ENCODE data around the gene DCTPP1.

- TF ChIP-seq, protein P1, sequence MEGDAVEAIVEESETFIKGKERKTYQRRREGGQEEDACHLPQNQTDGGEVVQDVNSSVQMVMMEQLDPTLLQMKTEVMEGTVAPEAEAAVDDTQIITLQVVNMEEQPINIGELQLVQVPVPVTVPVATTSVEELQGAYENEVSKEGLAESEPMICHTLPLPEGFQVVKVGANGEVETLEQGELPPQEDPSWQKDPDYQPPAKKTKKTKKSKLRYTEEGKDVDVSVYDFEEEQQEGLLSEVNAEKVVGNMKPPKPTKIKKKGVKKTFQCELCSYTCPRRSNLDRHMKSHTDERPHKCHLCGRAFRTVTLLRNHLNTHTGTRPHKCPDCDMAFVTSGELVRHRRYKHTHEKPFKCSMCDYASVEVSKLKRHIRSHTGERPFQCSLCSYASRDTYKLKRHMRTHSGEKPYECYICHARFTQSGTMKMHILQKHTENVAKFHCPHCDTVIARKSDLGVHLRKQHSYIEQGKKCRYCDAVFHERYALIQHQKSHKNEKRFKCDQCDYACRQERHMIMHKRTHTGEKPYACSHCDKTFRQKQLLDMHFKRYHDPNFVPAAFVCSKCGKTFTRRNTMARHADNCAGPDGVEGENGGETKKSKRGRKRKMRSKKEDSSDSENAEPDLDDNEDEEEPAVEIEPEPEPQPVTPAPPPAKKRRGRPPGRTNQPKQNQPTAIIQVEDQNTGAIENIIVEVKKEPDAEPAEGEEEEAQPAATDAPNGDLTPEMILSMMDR (conservative IDR thresholded peaks at IDR 0.05; ENCODE audit: low read depth, low read length): no peak
- TF ChIP-seq EZH2 (IDR thresholded peaks at IDR 0.05; ENCODE audit: borderline replicate concordance, low read depth, low read length, poor library complexity, severe bottlenecking): no peak
Measured at GRCh38 chr16:30457256-30457655, 27.4 kb upstream of the DCTPP1 start.
